HT-29 (cell line): ENCODE results near the gene UFSP2. TPM values are rescaled to one million over a fixed set of nuclear protein-coding genes. Genes with fewer than 3 reads are reported as not detected.

ENCODE experiments used
- DNase-seq: peaks from one replicate; pipeline ENCODE4 v3.0.0-alpha.2; 2015; ENCODE audit warnings: low spot score
- total RNA-seq: library from RNA; depleted of rRNA; stranded (reverse); fragments of >200 nt; shearing (Covaris generic); gene quantifications from 2 replicates; pipeline ENCODE4 v1.2.3, GENCODE V29; 2014

The UFSP2 gene
- total RNA-seq, 1 experiment from 2014 or later = 5.2 TPM

GRCh38 chr4:185426960-185427688, 1.4 kb upstream of the UFSP2 start:
- DNase-seq = no peak

- DNase-seq = peak; percentile 34
Measured at GRCh38 chr4:185424905-185425646, 688 bp downstream of the UFSP2 start.

GRCh38 chr4:185421366-185422124, 4.2 kb downstream of the UFSP2 start:
- DNase-seq = no peak

- DNase-seq = no peak
Measured at GRCh38 chr4:185416955-185417354, 8.8 kb downstream of the UFSP2 start.

- no peak for DNase-seq
Measured at GRCh38 chr4:185412412-185412811, 13.4 kb downstream of the UFSP2 start.

- no peak for DNase-seq
Measured at GRCh38 chr4:185411849-185412248, 13.9 kb downstream of the UFSP2 start.

- DNase-seq = no peak
Measured at GRCh38 chr4:185408432-185408831, 17.3 kb downstream of the UFSP2 start.

GRCh38 chr4:185405296-185405999, 20.3 kb downstream of the UFSP2 start:
- no peak for DNase-seq

- no peak for DNase-seq
Measured at GRCh38 chr4:185404031-185404430, 21.7 kb downstream of the UFSP2 start.

GRCh38 chr4:185399466-185399865, 26.3 kb downstream of the UFSP2 start:
- DNase-seq = no peak

GRCh38 chr4:185398618-185399017, 27.1 kb downstream of the UFSP2 start:
- DNase-seq = no peak

GRCh38 chr4:185396724-185397385, 28.9 kb downstream of the UFSP2 start, which contains the start of gene ANKRD37:
Gene ANKRD37 (plus strand): TSS chr4:185396841. CDS start chr4:185396924, 83 bp downstream.
- peak; percentile 59 for DNase-seq

- DNase-seq = peak; percentile 90
Measured at GRCh38 chr4:185395956-185396723, 29.6 kb downstream of the UFSP2 start.

GRCh38 chr4:185395238-185395955, 30.4 kb downstream of the UFSP2 start, which contains the start of gene LRP2BP:
Gene LRP2BP (minus strand): TSS chr4:185395924. CDS start chr4:185378186, 17,738 bp downstream.
- DNase-seq = peak; percentile 69

- no peak for DNase-seq
Measured at GRCh38 chr4:185394568-185395237, 31.1 kb downstream of the UFSP2 start.

GRCh38 chr4:185392156-185392555, 33.6 kb downstream of the UFSP2 start:
- no peak for DNase-seq

- no peak for DNase-seq
Measured at GRCh38 chr4:185390941-185391340, 34.8 kb downstream of the UFSP2 start.

GRCh38 chr4:185387957-185388356, 37.8 kb downstream of the UFSP2 start:
- no peak for DNase-seq

GRCh38 chr4:185384930-185385331, 40.8 kb downstream of the UFSP2 start:
- no peak for DNase-seq
